Mesendoderm (in vitro differentiated cells): ENCODE results near the gene PIMREG.
A peak's percentile ranks its signal among the peaks of the same experiment; 100 is the strongest.

Source experiments
- DNase-seq: peaks from one replicate; pipeline ENCODE4 v3.0.0; 2013
- H2AK5ac ChIP-seq: 2 replicates; pipeline ENCODE4 v1.6.1; 2013; ENCODE audit warnings: low read length, inconsistent platforms
- H2BK120ac ChIP-seq: 2 replicates; pipeline ENCODE4 v1.6.1; 2013; ENCODE audit warnings: low read depth, mild to moderate bottlenecking, low read length, moderate library complexity, mixed read lengths
- H2BK15ac ChIP-seq: replicated peaks from 2 replicates; pipeline ENCODE4 v1.6.1; 2013; ENCODE audit warnings: low read depth, mild to moderate bottlenecking, moderate library complexity
- H2BK5ac ChIP-seq: 2 replicates; pipeline ENCODE4 v1.6.1; 2013; ENCODE audit warnings: low read length, inconsistent platforms
- H3K18ac ChIP-seq: 2 replicates; pipeline ENCODE4 v1.6.1; 2013; ENCODE audit warnings: mild to moderate bottlenecking, low read length, mixed read lengths
- H3K23ac ChIP-seq: one replicate; pipeline ENCODE4 v1.6.1; 2013; ENCODE audit warnings: low read length
- H3K27ac ChIP-seq: 2 replicates; pipeline ENCODE4 v1.5.1; 2013; ENCODE audit warnings: low read depth, mild to moderate bottlenecking, inconsistent platforms, low read length, moderate library complexity
- H3K27me3 ChIP-seq: 2 replicates; pipeline ENCODE4 v1.6.1; 2013; ENCODE audit warnings: low read length, control low read depth, mild to moderate bottlenecking, inconsistent platforms; ENCODE audit not compliant: insufficient read depth, poor library complexity
- H3K36me3 ChIP-seq: 2 replicates; pipeline ENCODE4 v1.6.1; 2013; ENCODE audit warnings: low read length, inconsistent platforms; ENCODE audit not compliant: control insufficient read depth, insufficient read depth
- H3K4ac ChIP-seq: one replicate; pipeline ENCODE4 v1.6.1; 2013; ENCODE audit warnings: low read depth, mild to moderate bottlenecking, low read length, moderate library complexity
- H3K4me1 ChIP-seq: 2 replicates; pipeline ENCODE4 v1.6.1; 2013; ENCODE audit warnings: low read depth, low read length, inconsistent platforms; ENCODE audit not compliant: control insufficient read depth
- H3K4me2 ChIP-seq: 2 replicates; pipeline ENCODE4 v1.6.1; 2013; ENCODE audit warnings: low read length
- H3K4me3 ChIP-seq: 2 replicates; pipeline ENCODE4 v1.5.1; 2013; ENCODE audit warnings: mild to moderate bottlenecking, low read length
- H3K56ac ChIP-seq: one replicate; pipeline ENCODE4 v1.6.1; 2013; ENCODE audit warnings: low read length
- H3K79me1 ChIP-seq: 2 replicates; pipeline ENCODE4 v1.6.1; 2013; ENCODE audit warnings: low read length, inconsistent platforms
- H3K79me2 ChIP-seq: 2 replicates; pipeline ENCODE4 v1.6.1; 2013; ENCODE audit warnings: mild to moderate bottlenecking, low read length; ENCODE audit not compliant: control insufficient read depth, insufficient read depth
- H3K9ac ChIP-seq: 2 replicates; pipeline ENCODE4 v1.6.1; 2013; ENCODE audit warnings: low read length, inconsistent platforms
- H4K5ac ChIP-seq: one replicate; pipeline ENCODE4 v1.6.1; 2013; ENCODE audit warnings: low read length
- H4K8ac ChIP-seq: one replicate; pipeline ENCODE4 v1.6.1; 2013; ENCODE audit warnings: low read depth, mild to moderate bottlenecking, control low read depth, low read length, moderate library complexity
- WGBS: extraction: QIAGEN DNeasy Blood & Tissue Kit; methylation state at CpG from one replicate; pipeline ENCODE4 v1.1.7; 2013; ENCODE audit warnings: low lambda C conversion rate, missing lambda C conversion rate; ENCODE audit not compliant: insufficient coverage; ENCODE audit errors: extremely low coverage; 5-methylcytosine and 5-hydroxymethylcytosine counted together

The PIMREG gene

GRCh38 chr17:6429266-6429665 is 15.0 kb upstream of the PIMREG start:
- no peak overlapping the region for H3K9ac ChIP-seq
- H3K36me3 ChIP-seq = no peaks in the 10 kb centered on the region
- no peak for DNase-seq
- no peak overlapping the region for H3K56ac ChIP-seq
- no peak overlapping the region for H3K23ac ChIP-seq
- H3K18ac ChIP-seq = no peak overlapping the region
- H4K5ac ChIP-seq = no peak overlapping the region
- no peak overlapping the region for H2BK120ac ChIP-seq
- no peak overlapping the region for H3K27ac ChIP-seq
- H3K79me2 ChIP-seq = no peaks in the 10 kb centered on the region
- no peaks in the 10 kb centered on the region for H3K4me1 ChIP-seq
- no peak overlapping the region for H2BK5ac ChIP-seq
- no CpG with 5 or more reads among the region's 7 CpGs for WGBS
- no peak overlapping the region for H2AK5ac ChIP-seq
- no peaks in the 10 kb centered on the region for H3K79me1 ChIP-seq
- H3K4me3 ChIP-seq = no peak overlapping the region
- no peak overlapping the region for H3K4me2 ChIP-seq
- no peaks in the 10 kb centered on the region for H3K27me3 ChIP-seq
- no peak overlapping the region for H2BK15ac ChIP-seq
- no peak overlapping the region for H3K4ac ChIP-seq
- no peak overlapping the region for H4K8ac ChIP-seq

- H4K5ac ChIP-seq = no peak overlapping the region
- H3K23ac ChIP-seq = no peak overlapping the region
- H3K36me3 ChIP-seq = no peaks in the 10 kb centered on the region
- H3K79me1 ChIP-seq = no peaks in the 10 kb centered on the region
- H3K4me1 ChIP-seq = no peaks in the 10 kb centered on the region
- no peaks in the 10 kb centered on the region for H3K27me3 ChIP-seq
- no peak overlapping the region for H3K4me3 ChIP-seq
- H3K9ac ChIP-seq = no peak overlapping the region
- H2BK5ac ChIP-seq = no peak overlapping the region
- H3K56ac ChIP-seq = no peak overlapping the region
- no peak overlapping the region for H3K4me2 ChIP-seq
- no peak overlapping the region for H3K27ac ChIP-seq
- no peak overlapping the region for H3K4ac ChIP-seq
- no peak overlapping the region for H3K18ac ChIP-seq
- no peak overlapping the region for H2AK5ac ChIP-seq
- DNase-seq = no peak
- no peak overlapping the region for H2BK120ac ChIP-seq
- H2BK15ac ChIP-seq = no peak overlapping the region
- H4K8ac ChIP-seq = no peak overlapping the region
- no peaks in the 10 kb centered on the region for H3K79me2 ChIP-seq
These were observed 13.5 kb upstream of the PIMREG start for GRCh38 chr17:6430769-6431168.

GRCh38 chr17:6435051-6435450 is 9.2 kb upstream of the PIMREG start, which contains the start of gene AIPL1:
Gene AIPL1, minus strand, starts transcription at chr17:6435121. Its CDS starts 17 bp downstream, at chr17:6435104.
- no peak within 1 kb of the TSS for H3K4me2 ChIP-seq
- no CpG with 5 or more reads among the region's 16 CpGs for WGBS

GRCh38 chr17:6435968-6436367 is 8.3 kb upstream of the PIMREG start:
- H3K27me3 ChIP-seq = no peaks in the 10 kb centered on the region
- no peak overlapping the region for H3K9ac ChIP-seq
- H3K79me1 ChIP-seq = no peaks in the 10 kb centered on the region
- no peaks in the 10 kb centered on the region for H3K4me1 ChIP-seq
- H4K5ac ChIP-seq = no peak overlapping the region
- no peak overlapping the region for H3K4ac ChIP-seq
- no peak overlapping the region for H3K4me3 ChIP-seq
- H3K27ac ChIP-seq = no peak overlapping the region
- no CpG with 5 or more reads among the region's 9 CpGs for WGBS
- no peak overlapping the region for H3K23ac ChIP-seq
- H3K18ac ChIP-seq = no peak overlapping the region
- H2BK15ac ChIP-seq = no peak overlapping the region
- H2BK120ac ChIP-seq = no peak overlapping the region
- H3K56ac ChIP-seq = peak overlapping the region; percentile 42
- no peak overlapping the region for H3K4me2 ChIP-seq
- no peaks in the 10 kb centered on the region for H3K79me2 ChIP-seq
- H3K36me3 ChIP-seq = no peaks in the 10 kb centered on the region
- DNase-seq = peak; percentile 79
- no peak overlapping the region for H2BK5ac ChIP-seq
- H2AK5ac ChIP-seq = no peak overlapping the region
- no peak overlapping the region for H4K8ac ChIP-seq

More at GRCh38 chr17:6435051-6435450, 9.2 kb upstream of the PIMREG start, which contains the start of gene AIPL1:
- H4K5ac ChIP-seq = no peak within 1 kb of the TSS
- H3K56ac ChIP-seq = peak within 1 kb of the TSS; percentile 42
- DNase-seq = no peak
- no peak within 1 kb of the TSS for H2BK120ac ChIP-seq
- H3K27me3 ChIP-seq = no peaks in the 10 kb centered on the region
- no peak within 1 kb of the TSS for H3K9ac ChIP-seq
- H3K79me1 ChIP-seq = no peaks in the 10 kb centered on the region
- H3K18ac ChIP-seq = no peak within 1 kb of the TSS
- H3K27ac ChIP-seq = no peak within 1 kb of the TSS
- no peaks in the 10 kb centered on the region for H3K79me2 ChIP-seq
- no peak within 1 kb of the TSS for H2BK5ac ChIP-seq
- no peak within 1 kb of the TSS for H3K4ac ChIP-seq
- H3K36me3 ChIP-seq = no peaks in the 10 kb centered on the region
- no peak within 1 kb of the TSS for H2AK5ac ChIP-seq
- H2BK15ac ChIP-seq = no peak within 1 kb of the TSS
- no peak within 1 kb of the TSS for H4K8ac ChIP-seq
- no peaks in the 10 kb centered on the region for H3K4me1 ChIP-seq
- H3K23ac ChIP-seq = no peak within 1 kb of the TSS
- no peak within 1 kb of the TSS for H3K4me3 ChIP-seq

GRCh38 chr17:6437466-6437865 is 6.8 kb upstream of the PIMREG start:
- WGBS = no CpG with 5 or more reads among the region's 4 CpGs
- H3K18ac ChIP-seq = no peak overlapping the region
- no peaks in the 10 kb centered on the region for H3K79me1 ChIP-seq

GRCh38 chr17:6437956-6438355 is 6.3 kb upstream of the PIMREG start:
- no peak overlapping the region for H3K9ac ChIP-seq
- H3K4me2 ChIP-seq = no peak overlapping the region
- H4K5ac ChIP-seq = no peak overlapping the region
- no peak overlapping the region for H3K23ac ChIP-seq
- no peak overlapping the region for H2AK5ac ChIP-seq
- no peaks in the 10 kb centered on the region for H3K4me1 ChIP-seq
- H2BK5ac ChIP-seq = no peak overlapping the region
- no peaks in the 10 kb centered on the region for H3K36me3 ChIP-seq
- H3K18ac ChIP-seq = no peak overlapping the region
- WGBS = no CpG with 5 or more reads among the region's 3 CpGs
- H4K8ac ChIP-seq = no peak overlapping the region
- H2BK15ac ChIP-seq = no peak overlapping the region
- H3K27me3 ChIP-seq = no peaks in the 10 kb centered on the region
- no peaks in the 10 kb centered on the region for H3K79me1 ChIP-seq
- H3K79me2 ChIP-seq = no peaks in the 10 kb centered on the region
- H3K4ac ChIP-seq = no peak overlapping the region
- no peak overlapping the region for H3K56ac ChIP-seq
- no peak overlapping the region for H2BK120ac ChIP-seq
- no peak overlapping the region for H3K4me3 ChIP-seq
- no peak overlapping the region for H3K27ac ChIP-seq
- no peak for DNase-seq

More at GRCh38 chr17:6437466-6437865, 6.8 kb upstream of the PIMREG start:
- H3K4me1 ChIP-seq = no peaks in the 10 kb centered on the region
- no peak overlapping the region for H3K23ac ChIP-seq
- H3K27ac ChIP-seq = no peak overlapping the region
- H3K27me3 ChIP-seq = no peaks in the 10 kb centered on the region
- no peaks in the 10 kb centered on the region for H3K79me2 ChIP-seq
- H2BK5ac ChIP-seq = no peak overlapping the region
- H3K9ac ChIP-seq = no peak overlapping the region
- H3K4me3 ChIP-seq = no peak overlapping the region
- H2BK15ac ChIP-seq = no peak overlapping the region
- H3K36me3 ChIP-seq = no peaks in the 10 kb centered on the region
- H4K8ac ChIP-seq = no peak overlapping the region
- no peak overlapping the region for H3K4ac ChIP-seq
- no peak overlapping the region for H3K56ac ChIP-seq
- no peak overlapping the region for H2BK120ac ChIP-seq
- H4K5ac ChIP-seq = no peak overlapping the region
- no peak for DNase-seq
- H2AK5ac ChIP-seq = no peak overlapping the region
- no peak overlapping the region for H3K4me2 ChIP-seq
